HG03378 (cell line): Measurements from ENCODE around the gene JAKMIP1.

Source experiments
- ATAC-seq: cut with Tn5 transposase; IDR thresholded peaks from one replicate; pipeline ENCODE4 v1.9.1; 2021; ENCODE audit warnings: mild to moderate bottlenecking, moderate library complexity; ENCODE audit not compliant: unreplicated experiment

JAKMIP1 gene

GRCh38 chr4:6122496-6122895 lies 77.9 kb downstream of the JAKMIP1 start:
- no peak for ATAC-seq

GRCh38 chr4:6121941-6122340 lies 78.4 kb downstream of the JAKMIP1 start:
- no peak for ATAC-seq

- no peak for ATAC-seq
Measured at GRCh38 chr4:6121276-6121850, 79.0 kb downstream of the JAKMIP1 start.

- ATAC-seq = no peak
Measured at GRCh38 chr4:6120361-6120760, 80.0 kb downstream of the JAKMIP1 start.

GRCh38 chr4:6119507-6120020 lies 80.8 kb downstream of the JAKMIP1 start:
- ATAC-seq = no peak

GRCh38 chr4:6118201-6118600 lies 82.1 kb downstream of the JAKMIP1 start:
- ATAC-seq = no peak

GRCh38 chr4:6116696-6117285 lies 83.6 kb downstream of the JAKMIP1 start:
- no peak for ATAC-seq

- no peak for ATAC-seq
Measured at GRCh38 chr4:6115746-6116586, 84.4 kb downstream of the JAKMIP1 start.

GRCh38 chr4:6115342-6115741 lies 85.0 kb downstream of the JAKMIP1 start:
- no peak for ATAC-seq

GRCh38 chr4:6114601-6115000 lies 85.7 kb downstream of the JAKMIP1 start:
- ATAC-seq = no peak

- no peak for ATAC-seq
Measured at GRCh38 chr4:6114181-6114580, 86.2 kb downstream of the JAKMIP1 start.

GRCh38 chr4:6113641-6114040 lies 86.7 kb downstream of the JAKMIP1 start:
- no peak for ATAC-seq

- no peak for ATAC-seq
Measured at GRCh38 chr4:6112606-6113290, 87.6 kb downstream of the JAKMIP1 start.

- no peak for ATAC-seq
Measured at GRCh38 chr4:6111354-6111960, 88.9 kb downstream of the JAKMIP1 start.

GRCh38 chr4:6110681-6111353 lies 89.5 kb downstream of the JAKMIP1 start:
- ATAC-seq = no peak

GRCh38 chr4:6109842-6110560 lies 90.3 kb downstream of the JAKMIP1 start:
- no peak for ATAC-seq

GRCh38 chr4:6107886-6108285 lies 92.5 kb downstream of the JAKMIP1 start:
- no peak for ATAC-seq

GRCh38 chr4:6107114-6107791 lies 93.1 kb downstream of the JAKMIP1 start:
- no peak for ATAC-seq

GRCh38 chr4:6106156-6106555 lies 94.2 kb downstream of the JAKMIP1 start:
- no peak for ATAC-seq
